Osteocyte (in vitro differentiated cells): ENCODE results near the gene CTCFL. TPM values are rescaled to one million over a fixed set of nuclear protein-coding genes. Genes with fewer than 3 reads are reported as not detected.

ENCODE experiments used
- DNase-seq: peaks from one replicate; pipeline ENCODE4 v3.0.0; 2021; ENCODE audit warnings: mixed read lengths; ENCODE audit not compliant: unreplicated experiment; ENCODE audit errors: extremely low spot score
- H3K27ac Mint-ChIP-seq: one replicate; pipeline ENCODE4 v1.8.0; 2021; ENCODE audit warnings: mild to moderate bottlenecking, mixed read lengths; ENCODE audit not compliant: unreplicated experiment
- H3K27me3 Mint-ChIP-seq: one replicate; pipeline ENCODE4 v1.8.0; 2021; ENCODE audit warnings: mixed read lengths; ENCODE audit not compliant: unreplicated experiment
- H3K36me3 Mint-ChIP-seq: one replicate; pipeline ENCODE4 v1.8.0; 2021; ENCODE audit warnings: mixed read lengths; ENCODE audit not compliant: unreplicated experiment
- H3K4me1 Mint-ChIP-seq: one replicate; pipeline ENCODE4 v1.8.0; 2021; ENCODE audit warnings: mixed read lengths; ENCODE audit not compliant: unreplicated experiment
- H3K4me3 Mint-ChIP-seq: one replicate; pipeline ENCODE4 v1.8.0; 2021; ENCODE audit warnings: mild to moderate bottlenecking, moderate library complexity, mixed read lengths; ENCODE audit not compliant: unreplicated experiment
- H3K9me3 Mint-ChIP-seq: one replicate; pipeline ENCODE4 v1.8.0; 2021; ENCODE audit warnings: mixed read lengths; ENCODE audit not compliant: unreplicated experiment
- total RNA-seq: library from RNA; stranded (reverse); gene quantifications from 2 replicates; pipeline ENCODE4 v1.2.1, GENCODE V29; 2021
- TF ChIP-seq, protein P1 (sequence below): fragments of 200-600 bp; sonication (generic); IDR thresholded peaks from 2 replicates; pipeline ENCODE4 v1.5.0; 2021; ENCODE audit warnings: antibody characterized with exemption, mild to moderate bottlenecking, moderate library complexity

Gene CTCFL
- total RNA-seq, 1 donor from 2014 or later = not detected

DNA sequence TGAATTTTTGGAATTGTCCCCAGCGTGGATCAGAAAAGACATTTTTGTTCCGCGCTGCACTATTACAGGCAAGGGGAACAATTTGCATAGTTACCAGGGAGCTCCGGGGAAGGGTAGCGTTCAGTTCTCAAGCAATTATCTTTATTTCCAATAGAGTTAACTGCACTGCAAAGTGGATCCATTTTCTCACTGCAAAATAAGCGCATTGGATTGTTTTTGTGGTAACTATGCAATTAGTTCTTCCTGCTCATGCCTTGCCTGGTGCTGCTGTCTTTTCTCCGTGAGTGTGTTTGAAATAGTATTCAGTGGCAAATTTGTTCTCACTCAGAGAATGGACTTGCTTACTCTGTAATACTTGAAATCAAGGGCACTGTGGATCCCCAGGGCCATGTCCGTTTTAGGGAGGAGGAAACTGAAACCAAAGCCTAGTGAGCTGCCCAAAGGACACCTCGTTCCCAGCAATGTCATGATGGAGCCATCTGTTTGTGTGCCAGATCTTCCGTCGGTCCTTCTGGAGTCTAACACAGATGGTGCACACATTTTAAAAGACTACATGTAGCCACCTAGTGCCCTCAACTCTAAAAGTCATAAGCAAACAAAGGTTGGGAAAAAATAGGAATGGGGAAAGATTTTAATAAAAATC, 28.6 kb upstream of the CTCFL start:
- Mint-ChIP-seq H3K4me3 (no peak overlapping the region), H3K27me3 (peaks cover 58% of the 10 kb centered on the region), H3K27ac (no peak overlapping the region), H3K4me1 (no peaks in the 10 kb centered on the region), H3K9me3 (no peaks in the 10 kb centered on the region), H3K36me3 (no peaks in the 10 kb centered on the region)
- TF ChIP-seq, protein P1, sequence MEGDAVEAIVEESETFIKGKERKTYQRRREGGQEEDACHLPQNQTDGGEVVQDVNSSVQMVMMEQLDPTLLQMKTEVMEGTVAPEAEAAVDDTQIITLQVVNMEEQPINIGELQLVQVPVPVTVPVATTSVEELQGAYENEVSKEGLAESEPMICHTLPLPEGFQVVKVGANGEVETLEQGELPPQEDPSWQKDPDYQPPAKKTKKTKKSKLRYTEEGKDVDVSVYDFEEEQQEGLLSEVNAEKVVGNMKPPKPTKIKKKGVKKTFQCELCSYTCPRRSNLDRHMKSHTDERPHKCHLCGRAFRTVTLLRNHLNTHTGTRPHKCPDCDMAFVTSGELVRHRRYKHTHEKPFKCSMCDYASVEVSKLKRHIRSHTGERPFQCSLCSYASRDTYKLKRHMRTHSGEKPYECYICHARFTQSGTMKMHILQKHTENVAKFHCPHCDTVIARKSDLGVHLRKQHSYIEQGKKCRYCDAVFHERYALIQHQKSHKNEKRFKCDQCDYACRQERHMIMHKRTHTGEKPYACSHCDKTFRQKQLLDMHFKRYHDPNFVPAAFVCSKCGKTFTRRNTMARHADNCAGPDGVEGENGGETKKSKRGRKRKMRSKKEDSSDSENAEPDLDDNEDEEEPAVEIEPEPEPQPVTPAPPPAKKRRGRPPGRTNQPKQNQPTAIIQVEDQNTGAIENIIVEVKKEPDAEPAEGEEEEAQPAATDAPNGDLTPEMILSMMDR = no peak
- DNase-seq = no peak

DNA sequence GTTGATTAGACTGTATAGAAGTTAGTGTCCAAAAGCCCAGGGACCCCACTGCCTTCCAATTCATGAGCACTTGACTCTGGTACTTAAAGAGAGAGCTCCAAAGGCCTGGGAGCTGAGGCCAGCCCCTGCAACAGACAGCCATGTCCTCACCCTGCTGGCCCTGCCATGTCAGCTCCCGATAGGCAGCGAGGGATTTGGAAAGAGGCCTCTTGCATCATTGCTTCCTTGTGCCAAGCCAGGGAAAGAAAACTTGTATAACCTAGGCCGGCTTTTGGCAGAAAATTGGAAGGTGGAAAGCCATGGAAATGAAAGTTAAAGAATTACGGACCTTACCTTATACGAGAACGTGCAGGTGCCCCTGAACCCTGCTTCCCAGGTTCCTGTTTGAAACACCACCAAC, 27.5 kb upstream of the CTCFL start:
- DNase-seq = no peak
- Mint-ChIP-seq H3K4me1 (no peaks in the 10 kb centered on the region), H3K9me3 (no peaks in the 10 kb centered on the region), H3K27ac (no peak overlapping the region), H3K36me3 (no peaks in the 10 kb centered on the region), H3K27me3 (peaks cover 56% of the 10 kb centered on the region), H3K4me3 (no peak overlapping the region)
- TF ChIP-seq, protein P1 = no peak

DNA sequence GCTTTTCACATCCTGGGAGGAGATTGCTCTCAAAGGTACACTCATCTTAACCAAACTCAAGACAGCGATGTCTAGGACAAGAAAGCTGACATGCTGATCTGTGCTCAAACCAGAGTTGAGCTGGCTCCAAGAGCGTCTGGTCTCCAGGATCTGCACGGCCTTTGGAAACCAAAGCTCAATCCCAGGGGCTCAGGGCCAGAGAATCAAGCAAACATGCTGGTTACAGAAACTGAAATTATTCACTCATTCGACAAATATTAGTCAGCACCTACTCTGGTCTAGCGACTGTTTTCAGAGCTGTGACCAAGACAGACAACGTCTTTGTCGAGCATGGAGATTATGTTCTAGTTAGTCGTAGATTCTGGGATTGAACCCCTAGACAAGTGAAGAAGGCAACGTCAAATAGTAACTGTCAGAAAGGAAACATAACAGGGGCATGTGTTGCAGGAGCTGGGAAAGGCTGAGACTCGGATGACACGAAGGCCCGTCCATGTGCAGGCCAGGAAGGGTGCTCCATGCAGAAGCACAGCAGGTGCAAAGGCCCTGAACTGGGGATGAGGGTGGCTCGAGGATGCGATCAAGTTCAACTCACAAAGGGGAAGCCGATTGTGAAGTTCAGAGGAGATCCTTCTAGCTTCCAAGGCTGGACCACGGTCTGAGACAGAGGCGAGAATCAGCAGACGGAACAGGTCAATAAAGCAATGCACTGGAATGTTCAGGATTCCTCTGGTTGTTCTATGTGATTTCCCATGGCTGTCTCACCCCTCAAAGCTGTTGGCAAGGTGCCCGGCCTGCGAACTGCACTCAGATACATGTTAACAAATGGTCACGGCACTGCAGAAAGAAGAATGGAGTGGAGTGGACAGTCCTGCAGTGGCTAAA, 23.5 kb upstream of the CTCFL start:
- H3K27me3 Mint-ChIP-seq = peaks cover 37% of the 10 kb centered on the region
- no peaks in the 10 kb centered on the region for H3K9me3 Mint-ChIP-seq
- no peak overlapping the region for H3K4me3 Mint-ChIP-seq
- DNase-seq = no peak
- no peaks in the 10 kb centered on the region for H3K36me3 Mint-ChIP-seq
- H3K27ac Mint-ChIP-seq = no peak overlapping the region
- TF ChIP-seq, protein P1 = no peak
- H3K4me1 Mint-ChIP-seq = no peaks in the 10 kb centered on the region

DNA sequence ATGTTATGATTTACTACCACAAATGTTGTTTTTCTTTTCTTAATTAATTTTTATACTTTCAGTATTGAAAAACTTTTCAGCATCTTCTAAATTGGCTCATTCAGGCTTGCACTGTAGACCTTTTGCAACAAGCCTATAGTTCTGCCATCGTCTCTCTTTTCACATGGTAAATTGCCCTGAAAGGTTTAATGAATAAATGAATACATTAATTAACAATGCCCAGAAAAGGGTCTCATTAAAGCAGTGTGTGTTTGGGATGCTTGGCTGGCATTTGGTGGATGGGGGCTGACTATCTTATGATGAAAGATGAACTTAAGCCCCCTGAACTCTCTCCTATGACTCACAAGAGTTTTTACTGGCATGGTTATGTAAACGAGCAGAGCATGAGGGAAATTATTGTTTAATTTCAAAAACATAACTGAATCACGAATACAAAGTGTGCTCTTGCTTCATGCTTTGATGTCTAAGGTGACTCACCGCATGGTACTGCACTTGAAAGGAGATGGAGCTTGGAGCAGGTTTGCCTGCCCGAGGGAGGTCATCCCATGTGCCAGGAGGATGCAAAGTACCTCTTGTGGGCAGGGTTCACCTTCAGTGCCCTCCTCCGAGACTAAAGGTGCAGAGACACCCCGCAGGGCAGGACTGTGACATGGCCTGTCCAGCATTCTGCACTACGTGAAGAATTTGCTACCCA, 22.2 kb upstream of the CTCFL start:
- Mint-ChIP-seq H3K27me3 (peaks cover 41% of the 10 kb centered on the region), H3K27ac (no peak overlapping the region), H3K9me3 (no peaks in the 10 kb centered on the region), H3K4me1 (no peaks in the 10 kb centered on the region), H3K36me3 (no peaks in the 10 kb centered on the region), H3K4me3 (no peak overlapping the region)
- TF ChIP-seq, protein P1 = no peak
- DNase-seq = no peak
